Stimulated activated CD4-positive, alpha-beta T cell treated with anti-CD3 and anti-CD28 coated beads, Interleukin-15, amount 100 ng/mL, for 48 hours (primary cell): ENCODE measurements around the gene PHKA2.

Source experiments
- DNase-seq, 2 donors: peaks; one replicate each; pipeline ENCODE4 v3.0.0-alpha.2; 2020; ENCODE audit warnings: low read depth in 2 of 2

Gene PHKA2

GRCh38 chrX:18890049-18890381 is 93.9 kb downstream of the PHKA2 start:
- no peak for DNase-seq

- DNase-seq: no peak
Measured at GRCh38 chrX:18889346-18890048, 94.4 kb downstream of the PHKA2 start.

GRCh38 chrX:18888281-18888680 is 95.6 kb downstream of the PHKA2 start:
- DNase-seq: no peak

GRCh38 chrX:18887825-18888212 is 96.1 kb downstream of the PHKA2 start:
- no peak for DNase-seq

- no peak for DNase-seq
Measured at GRCh38 chrX:18887177-18887824, 96.6 kb downstream of the PHKA2 start.

- peak; percentile 21 to 40 for DNase-seq
Measured at GRCh38 chrX:18886344-18887161, 97.4 kb downstream of the PHKA2 start.

GRCh38 chrX:18886005-18886343 is 97.9 kb downstream of the PHKA2 start:
- DNase-seq: no peak

- no peak for DNase-seq
Measured at GRCh38 chrX:18885328-18886004, 98.4 kb downstream of the PHKA2 start.

- no peak for DNase-seq
Measured at GRCh38 chrX:18884916-18885315, 99.0 kb downstream of the PHKA2 start.

- no peak for DNase-seq
Measured at GRCh38 chrX:18883961-18884765, 99.8 kb downstream of the PHKA2 start.

- DNase-seq: no peak
Measured at GRCh38 chrX:18883234-18883960, 100.5 kb downstream of the PHKA2 start.

- DNase-seq: no peak
Measured at GRCh38 chrX:18879144-18879543, 104.8 kb downstream of the PHKA2 start.

GRCh38 chrX:18877469-18877868 is 106.4 kb downstream of the PHKA2 start:
- DNase-seq: no peak

- no peak for DNase-seq
Measured at GRCh38 chrX:18875256-18875878, 108.5 kb downstream of the PHKA2 start.

- DNase-seq: no peak
Measured at GRCh38 chrX:18874560-18875255, 109.2 kb downstream of the PHKA2 start.

- no peak for DNase-seq
Measured at GRCh38 chrX:18873836-18874235, 110.1 kb downstream of the PHKA2 start.

GRCh38 chrX:18873189-18873791 is 110.6 kb downstream of the PHKA2 start:
- DNase-seq: no peak

GRCh38 chrX:18872621-18873020 is 111.3 kb downstream of the PHKA2 start:
- DNase-seq: no peak

GRCh38 chrX:18871970-18872369 is 111.9 kb downstream of the PHKA2 start:
- no peak for DNase-seq
